Hepatocyte (in vitro differentiated cells): ENCODE data around the gene SLC8A1.

Source experiments
- CTCF ChIP-seq: fragments of 200-600 bp; sonication (generic); IDR thresholded peaks from 2 replicates; pipeline ENCODE4 v1.5.1; 2016; ENCODE audit warnings: antibody characterized with exemption, mild to moderate bottlenecking; ENCODE audit not compliant: poor library complexity
- EZH2 ChIP-seq: fragments of 200-600 bp; sonication (generic); IDR thresholded peaks from 2 replicates; pipeline ENCODE4 v1.6.1; 2016; ENCODE audit warnings: antibody characterized with exemption, mild to moderate bottlenecking, borderline replicate concordance
- EZH2phosphoT487 ChIP-seq: fragments of 200-600 bp; sonication (generic); IDR thresholded peaks from one replicate; pipeline ENCODE4 v1.6.1; 2018; ENCODE audit warnings: antibody characterized with exemption, mild to moderate bottlenecking, low read depth, moderate library complexity; ENCODE audit not compliant: unreplicated experiment, severe bottlenecking

GRCh38 chr2:40120026-40120425 is 331.9 kb downstream of the SLC8A1 start:
- TF ChIP-seq CTCF (no peak), EZH2 (no peak), EZH2phosphoT487 (no peak)
